Loucy (cell line): ENCODE measurements around the gene NTF4.
"Not testable (repeated sequence)": the region's sequence is repeated elsewhere in the genome, so short reads cannot be mapped to it uniquely, and the experiment has no call there.

Experiments used
- H2AFZ ChIP-seq: fragments of 200-600 bp; sonication (generic); 2 replicates; pipeline ENCODE4 v1.6.0; 2016; ENCODE audit warnings: antibody characterized with exemption, mild to moderate bottlenecking, low read length, moderate library complexity
- H3F3A ChIP-seq: fragments of 200-600 bp; 2 replicates; pipeline ENCODE4 v1.6.0; 2016; ENCODE audit warnings: antibody characterized with exemption, low read depth, mild to moderate bottlenecking
- H3K27me3 ChIP-seq: fragments of 200-600 bp; sonication (generic); 2 replicates; pipeline ENCODE4 v1.6.1; 2014; ENCODE audit warnings: low read length, mild to moderate bottlenecking; ENCODE audit not compliant: insufficient read depth, poor library complexity, severe bottlenecking
- H3K36me3 ChIP-seq: fragments of 200-600 bp; sonication (generic); 2 replicates; pipeline ENCODE4 v1.6.1; 2016; ENCODE audit warnings: low read length; ENCODE audit not compliant: insufficient read depth
- H3K4me1 ChIP-seq: fragments of 200-600 bp; sonication (generic); 2 replicates; pipeline ENCODE4 v1.5.1; 2014; ENCODE audit warnings: low read length, mild to moderate bottlenecking; ENCODE audit not compliant: insufficient read depth, poor library complexity, severe bottlenecking
- H3K4me2 ChIP-seq: fragments of 200-600 bp; sonication (generic); 2 replicates; pipeline ENCODE4 v1.6.0; 2014; ENCODE audit warnings: antibody characterized with exemption, low read length, low read depth, mild to moderate bottlenecking; ENCODE audit not compliant: poor library complexity, severe bottlenecking
- H3K4me3 ChIP-seq: fragments of 200-600 bp; sonication (generic); 2 replicates; pipeline ENCODE4 v1.5.1; 2014; ENCODE audit warnings: low read length, mild to moderate bottlenecking, mixed read lengths; ENCODE audit not compliant: poor library complexity, severe bottlenecking
- H3K79me2 ChIP-seq: fragments of 200-600 bp; sonication (generic); 2 replicates; pipeline ENCODE4 v1.6.1; 2014; ENCODE audit warnings: low read length; ENCODE audit not compliant: insufficient read depth
- H3K9ac ChIP-seq: fragments of 200-600 bp; sonication (generic); 2 replicates; pipeline ENCODE4 v1.6.0; 2014; ENCODE audit warnings: mild to moderate bottlenecking, low read depth, low read length, moderate library complexity; ENCODE audit not compliant: poor library complexity, severe bottlenecking
- H3K9me2 ChIP-seq: fragments of 200-600 bp; sonication (generic); replicated peaks from 2 replicates; pipeline ENCODE4 v1.6.1; 2016; ENCODE audit warnings: low read depth, low read length, mixed read lengths
- H3K9me3 ChIP-seq: fragments of 200-600 bp; sonication (generic); 2 replicates; pipeline ENCODE4 v1.6.1; 2014; ENCODE audit warnings: mild to moderate bottlenecking, antibody characterized with exemption, low read length, low read depth; ENCODE audit not compliant: insufficient read depth
- H4K20me1 ChIP-seq: fragments of 200-600 bp; sonication (generic); 2 replicates; pipeline ENCODE4 v1.6.0; 2014; ENCODE audit warnings: antibody characterized with exemption, low read length, mild to moderate bottlenecking; ENCODE audit not compliant: insufficient read depth, poor library complexity, severe bottlenecking
- CTCF ChIP-seq: fragments of 200-600 bp; sonication (generic); conservative IDR thresholded peaks from 2 replicates; pipeline ENCODE4 v1.5.1; 2014; ENCODE audit warnings: mild to moderate bottlenecking, antibody characterized with exemption, low read length
- EZH2phosphoT487 ChIP-seq: fragments of 200-600 bp; IDR thresholded peaks from 2 replicates; pipeline ENCODE4 v1.6.1; 2018; ENCODE audit warnings: antibody characterized with exemption, mild to moderate bottlenecking, moderate library complexity, borderline replicate concordance

Gene NTF4

GRCh38 chr19:49056101-49056901 is 8.3 kb downstream of the NTF4 start:
- H3F3A ChIP-seq: no peaks in the 10 kb centered on the region
- H3K9ac ChIP-seq: no peak overlapping the region
- TF ChIP-seq EZH2phosphoT487: no peak
- no peak for TF ChIP-seq CTCF
- H3K9me3 ChIP-seq: no peaks in the 10 kb centered on the region
- H4K20me1 ChIP-seq: no peaks in the 10 kb centered on the region
- no peak overlapping the region for H3K4me2 ChIP-seq
- no peak overlapping the region for H3K4me3 ChIP-seq
- H3K79me2 ChIP-seq: no peaks in the 10 kb centered on the region
- no peaks in the 10 kb centered on the region for H3K9me2 ChIP-seq
- no peaks in the 10 kb centered on the region for H3K27me3 ChIP-seq
- no peaks in the 10 kb centered on the region for H3K4me1 ChIP-seq
- H2AFZ ChIP-seq: no peak overlapping the region
- no peaks in the 10 kb centered on the region for H3K36me3 ChIP-seq

GRCh38 chr19:49050376-49051033 is 14.1 kb downstream of the NTF4 start:
- H2AFZ ChIP-seq, H3K36me3 ChIP-seq, H3K4me2 ChIP-seq, H3K9me2 ChIP-seq, H3F3A ChIP-seq, H4K20me1 ChIP-seq, H3K79me2 ChIP-seq, H3K27me3 ChIP-seq, H3K9me3 ChIP-seq, H3K4me1 ChIP-seq, H3K9ac ChIP-seq, H3K4me3 ChIP-seq: not testable (repeated sequence)

- H3K27me3 ChIP-seq, H3K9me3 ChIP-seq, H3K79me2 ChIP-seq, H3F3A ChIP-seq, H3K4me3 ChIP-seq, H4K20me1 ChIP-seq, H3K4me1 ChIP-seq, H3K9me2 ChIP-seq, H3K9ac ChIP-seq, H3K4me2 ChIP-seq, H3K36me3 ChIP-seq, H2AFZ ChIP-seq: not testable (repeated sequence)
Observed at GRCh38 chr19:49049834-49050233, 14.8 kb downstream of the NTF4 start.

- not testable (repeated sequence) for H3K4me2 ChIP-seq, H3K79me2 ChIP-seq, H3K27me3 ChIP-seq, H3K4me1 ChIP-seq, H3K9me2 ChIP-seq, H3K9me3 ChIP-seq, H4K20me1 ChIP-seq, H3K9ac ChIP-seq, H2AFZ ChIP-seq, H3K36me3 ChIP-seq, H3K4me3 ChIP-seq, H3F3A ChIP-seq
Observed at GRCh38 chr19:49049011-49049410, 15.6 kb downstream of the NTF4 start, which contains the start of gene CGB8. Gene CGB8, minus strand, starts transcription at chr19:49049111. Its CDS starts 372 bp downstream, at chr19:49048739.

GRCh38 chr19:49043548-49043947 is 21.1 kb downstream of the NTF4 start, which contains the start of gene CGB5:
Gene CGB5, plus strand, starts transcription at chr19:49043848. Its CDS starts 362 bp downstream, at chr19:49044210.
- H3F3A ChIP-seq, H3K9me2 ChIP-seq, H3K4me1 ChIP-seq, H4K20me1 ChIP-seq, H3K27me3 ChIP-seq, H3K36me3 ChIP-seq, H3K9ac ChIP-seq, H3K9me3 ChIP-seq, H3K79me2 ChIP-seq, H2AFZ ChIP-seq, H3K4me2 ChIP-seq, H3K4me3 ChIP-seq: not testable (repeated sequence)

GRCh38 chr19:49042666-49043065 is 22.0 kb downstream of the NTF4 start:
- H2AFZ ChIP-seq, H3K36me3 ChIP-seq, H3K9ac ChIP-seq, H3K79me2 ChIP-seq, H3K4me1 ChIP-seq, H3K27me3 ChIP-seq, H3K9me3 ChIP-seq, H3K4me3 ChIP-seq, H3K9me2 ChIP-seq, H3F3A ChIP-seq, H4K20me1 ChIP-seq, H3K4me2 ChIP-seq: not testable (repeated sequence)
